DMS 273 (cell line): ENCODE measurements around the gene INSRR.

Source experiments
- DNase-seq: peaks from one replicate; lab custom pipeline; 2025; ENCODE audit not compliant: unreplicated experiment; lab: John Stamatoyannopoulos, UW

The INSRR gene

DNA sequence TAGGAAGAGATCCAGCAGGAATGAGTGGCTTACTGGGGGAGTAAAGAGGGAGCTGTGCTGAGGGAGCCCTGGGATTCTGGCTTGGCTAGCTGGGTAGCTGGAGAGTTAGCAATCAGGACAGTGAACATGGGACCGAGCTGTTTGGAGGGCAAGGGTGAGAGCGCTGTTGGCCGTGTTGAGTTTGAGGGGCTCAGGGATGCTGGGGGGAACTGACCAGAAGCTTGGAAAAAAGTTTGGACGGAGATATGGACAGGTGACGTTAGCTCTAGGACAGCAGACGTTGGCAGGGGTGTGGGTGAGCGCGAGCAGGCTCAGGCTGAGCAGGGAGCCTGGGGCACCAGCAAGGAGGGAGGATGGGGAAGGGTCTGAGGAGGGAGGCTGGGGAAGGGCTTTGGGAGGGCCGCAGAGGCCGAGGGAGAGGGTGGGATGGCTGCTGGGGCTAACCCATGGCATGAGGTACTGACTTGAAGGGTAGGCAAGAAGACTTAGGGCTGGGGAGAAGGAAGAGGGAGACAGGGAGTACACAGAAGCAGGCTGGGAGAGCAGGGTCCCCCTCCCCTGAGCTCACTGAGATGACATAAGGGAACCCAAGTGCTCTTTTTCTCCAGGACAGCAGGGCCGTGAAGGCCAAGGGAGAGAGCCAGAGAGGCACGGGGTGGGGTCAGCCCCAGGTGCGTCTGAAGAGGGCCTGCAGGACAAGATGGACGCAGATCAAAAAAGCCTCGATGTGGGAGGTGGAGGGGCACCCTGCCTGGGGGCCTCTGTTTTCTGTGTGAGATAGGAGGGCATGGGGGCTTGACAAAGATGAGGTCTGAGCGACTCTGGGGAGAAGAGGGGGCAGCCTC, 50.5 kb downstream of the INSRR start:
- DNase-seq, result no peak

DNA sequence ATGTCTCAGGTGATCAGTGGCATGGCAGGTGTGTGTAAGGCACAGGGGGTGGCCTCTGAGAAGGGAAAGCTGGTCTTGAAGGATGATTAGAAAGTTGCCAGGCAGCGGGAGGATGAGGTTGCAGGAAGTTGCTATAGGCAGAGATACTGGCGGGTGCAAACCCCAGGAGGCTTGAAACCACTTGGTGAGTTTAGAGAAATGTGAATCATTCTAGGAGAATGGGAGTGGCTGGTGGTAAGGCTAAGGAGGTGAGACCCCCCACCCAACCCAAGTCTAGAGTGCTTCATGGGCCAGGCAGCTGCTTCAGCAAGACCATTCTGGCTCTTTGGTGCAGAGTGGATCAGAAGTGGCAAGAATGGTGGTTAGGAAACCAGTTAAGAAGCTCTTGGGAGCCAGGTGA, 51.3 kb downstream of the INSRR start:
- no peak for DNase-seq

DNA sequence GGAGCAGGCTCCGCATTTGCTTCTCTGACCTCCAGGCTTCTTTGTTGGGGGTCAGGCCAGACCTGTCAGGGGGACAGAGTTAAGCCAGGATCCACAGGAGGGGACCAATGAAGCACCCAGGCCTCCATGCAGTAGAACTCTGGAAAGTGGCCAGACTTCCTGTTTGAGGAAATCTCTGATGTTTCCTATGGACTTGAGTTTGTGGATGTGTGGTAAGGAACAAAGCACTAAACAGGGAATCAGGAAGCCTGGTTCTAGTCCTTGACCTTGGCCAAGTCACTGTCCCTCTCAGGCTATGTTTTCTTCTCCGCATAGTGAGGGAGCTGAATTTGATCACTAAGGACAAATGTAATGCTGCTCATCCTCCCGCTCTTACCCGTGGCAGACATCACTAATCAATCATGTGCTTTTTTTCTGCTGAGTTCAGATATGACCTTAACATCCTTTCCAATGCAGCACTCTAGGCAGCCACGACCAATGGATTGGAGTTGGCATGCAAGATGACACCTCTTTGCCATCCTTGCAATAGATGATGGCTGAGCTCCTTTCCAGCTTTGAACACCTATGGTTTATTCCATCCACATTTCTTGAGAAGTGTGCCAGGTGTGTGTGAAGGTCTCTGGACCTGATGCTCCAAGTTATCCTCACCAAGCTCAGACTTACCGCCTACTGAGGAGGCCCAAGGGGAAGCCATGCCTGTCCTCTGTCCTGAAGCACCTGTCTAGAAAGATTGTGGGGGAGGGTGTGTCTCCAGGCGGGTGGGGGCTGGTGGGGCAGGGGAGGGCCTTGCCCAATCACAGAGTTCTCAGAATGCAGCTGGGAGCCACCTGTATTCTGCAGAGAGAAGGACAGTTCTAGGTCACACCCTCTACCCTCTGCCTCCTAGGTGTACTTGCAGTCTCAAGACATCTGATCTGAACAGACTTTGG, 52.1 kb downstream of the INSRR start:
- DNase-seq, result peak; percentile 82

DNA sequence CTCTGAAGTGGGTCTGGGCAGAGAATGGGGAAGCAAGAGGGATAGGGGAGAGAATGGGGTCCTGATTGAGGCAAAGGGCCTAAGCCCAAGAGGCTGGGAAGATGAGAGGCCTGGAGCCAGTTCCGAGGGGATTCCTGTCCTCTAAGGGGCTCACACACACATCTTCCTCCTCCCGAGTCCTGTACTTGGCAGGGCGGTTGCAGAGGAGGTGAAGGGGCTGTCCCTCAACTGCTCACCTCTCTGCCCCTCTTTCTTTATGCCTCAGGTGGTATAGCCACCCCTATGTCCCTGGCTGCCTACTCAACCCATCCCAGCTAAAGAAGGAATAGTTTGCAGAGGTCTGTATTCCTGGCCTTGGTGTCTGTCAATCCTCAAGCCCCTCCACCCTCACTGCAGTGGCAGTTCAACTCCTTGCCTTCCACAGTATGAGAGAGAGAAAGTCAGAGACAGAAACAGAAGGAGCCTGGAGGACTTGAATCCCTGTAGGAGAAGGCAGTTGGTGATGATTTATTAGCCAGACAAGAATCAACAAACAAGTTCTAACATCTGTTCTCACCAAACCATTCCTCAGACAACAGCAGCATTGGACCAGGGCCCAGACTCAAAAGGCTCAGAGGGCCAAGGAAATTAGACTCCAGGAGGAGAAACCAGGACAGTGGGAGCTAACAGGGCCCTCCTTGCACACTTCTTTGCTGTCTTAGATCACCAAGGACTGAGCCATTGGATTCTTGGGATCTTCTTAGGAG, 53.0 kb downstream of the INSRR start:
- peak; percentile 97 for DNase-seq

DNA sequence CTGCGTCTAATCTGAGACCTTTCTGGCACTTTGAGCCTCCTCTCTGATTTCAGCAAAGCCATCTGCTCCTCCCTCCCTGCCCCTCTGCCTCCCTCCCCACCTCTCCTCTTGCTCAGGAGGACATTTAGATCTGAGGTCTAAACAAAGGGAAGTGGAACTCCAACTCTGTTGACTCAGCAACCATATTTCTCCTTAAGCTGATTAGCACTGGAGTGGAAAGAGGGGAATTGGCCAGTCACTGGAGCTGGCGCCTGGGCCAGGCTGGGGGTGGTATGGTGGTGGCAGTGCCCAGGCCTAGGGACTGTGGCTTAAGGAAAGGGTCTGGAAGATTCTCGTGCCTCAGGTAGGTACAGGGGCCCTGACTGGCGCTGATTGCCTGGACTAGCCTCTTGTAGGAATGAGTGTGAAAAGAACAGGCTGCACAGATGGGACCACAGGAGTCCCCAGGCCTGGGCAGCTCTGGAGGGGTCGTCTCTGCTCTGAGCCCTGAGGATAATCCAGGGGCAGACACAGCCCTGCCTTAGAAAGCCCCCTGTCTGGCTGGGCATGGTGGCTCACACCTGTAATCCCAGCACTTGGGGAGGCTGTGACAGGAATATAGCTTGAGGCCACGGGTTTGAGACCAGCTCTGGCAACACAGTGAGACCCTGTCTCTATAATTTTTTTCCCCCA, 54.2 kb downstream of the INSRR start:
- DNase-seq, result peak; percentile 96

DNA sequence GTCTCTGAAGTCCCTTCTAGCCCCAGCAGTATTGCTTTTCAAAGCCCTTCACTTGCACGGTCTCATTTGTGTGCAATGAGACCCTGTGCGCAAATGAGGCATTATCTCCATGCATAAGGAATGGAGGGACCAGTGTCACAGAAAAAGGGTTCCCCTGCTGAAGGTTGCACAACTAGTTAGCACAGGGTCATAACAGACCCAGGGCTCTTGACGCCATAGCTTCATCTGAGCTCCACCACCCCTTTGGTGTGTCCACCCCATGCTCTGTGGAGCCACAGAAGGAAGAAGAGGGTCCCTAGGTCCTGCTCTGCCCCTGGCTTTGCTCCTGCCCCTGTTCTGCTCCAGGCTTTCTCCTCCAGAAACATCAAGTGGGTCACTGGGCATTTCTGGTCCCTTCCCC, 54.9 kb downstream of the INSRR start:
- peak; percentile 54 for DNase-seq

DNA sequence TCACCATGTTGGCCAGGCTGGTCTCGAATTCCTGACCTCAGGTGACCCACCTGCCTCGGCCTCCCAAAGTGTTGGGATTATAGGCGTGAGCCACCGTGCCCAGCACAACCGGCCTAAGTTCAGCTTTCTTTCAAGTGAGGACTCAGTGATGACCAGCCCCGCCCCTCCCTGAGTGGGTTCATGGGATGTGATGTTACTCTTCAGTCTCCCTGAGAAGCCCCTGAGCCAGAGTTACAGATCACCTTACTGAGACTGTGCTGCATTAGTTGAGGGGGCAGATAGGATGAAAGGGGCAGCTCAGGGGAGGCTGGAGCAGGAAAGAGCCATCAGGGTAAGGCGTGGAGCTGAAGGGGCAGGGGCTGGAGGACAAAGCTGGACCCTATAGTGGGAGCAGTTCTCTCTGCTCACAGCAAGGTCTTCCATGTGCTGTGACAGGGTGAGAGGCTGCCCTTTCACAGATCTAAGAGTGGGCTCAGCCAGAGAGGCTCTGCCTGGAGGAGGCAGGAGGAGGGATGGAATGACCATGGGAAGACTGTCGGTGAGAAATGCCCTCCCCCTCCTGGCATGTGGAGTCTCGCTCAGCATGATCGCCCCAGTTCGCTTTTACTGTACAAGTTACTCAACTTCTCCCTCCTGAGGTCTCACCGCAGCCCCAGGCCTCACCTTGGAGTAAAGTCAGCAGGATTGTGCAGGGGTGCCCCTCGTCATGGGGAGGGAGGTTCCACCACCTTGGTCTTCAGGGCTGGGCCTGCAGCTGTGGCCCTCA, 55.6 kb downstream of the INSRR start:
- no peak for DNase-seq

DNA sequence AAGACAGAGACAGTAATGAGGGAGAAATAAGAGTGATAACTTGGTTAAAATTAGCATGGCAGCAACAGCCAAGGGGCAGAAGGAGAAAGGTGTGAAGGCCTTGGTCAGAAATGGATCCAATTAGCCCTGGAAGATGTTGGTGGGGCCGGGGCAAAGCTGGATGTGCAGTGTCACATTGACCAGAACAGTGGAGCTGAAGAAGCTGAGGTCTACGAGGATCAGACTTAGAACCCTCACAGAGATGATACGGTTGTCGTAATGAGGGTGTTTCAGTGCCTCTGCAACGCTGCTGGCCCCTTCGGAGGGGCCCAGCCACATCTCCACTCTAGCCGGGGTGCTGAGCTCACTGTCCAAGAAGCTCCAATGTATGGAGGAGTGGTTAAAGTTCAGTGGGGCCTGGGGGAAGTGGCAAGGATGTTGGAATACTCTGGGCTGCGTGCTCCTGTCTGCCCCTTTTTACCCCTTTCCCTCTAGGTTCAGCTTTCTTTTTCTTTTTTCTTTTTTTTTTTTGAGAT, 56.4 kb downstream of the INSRR start:
- no peak for DNase-seq

DNA sequence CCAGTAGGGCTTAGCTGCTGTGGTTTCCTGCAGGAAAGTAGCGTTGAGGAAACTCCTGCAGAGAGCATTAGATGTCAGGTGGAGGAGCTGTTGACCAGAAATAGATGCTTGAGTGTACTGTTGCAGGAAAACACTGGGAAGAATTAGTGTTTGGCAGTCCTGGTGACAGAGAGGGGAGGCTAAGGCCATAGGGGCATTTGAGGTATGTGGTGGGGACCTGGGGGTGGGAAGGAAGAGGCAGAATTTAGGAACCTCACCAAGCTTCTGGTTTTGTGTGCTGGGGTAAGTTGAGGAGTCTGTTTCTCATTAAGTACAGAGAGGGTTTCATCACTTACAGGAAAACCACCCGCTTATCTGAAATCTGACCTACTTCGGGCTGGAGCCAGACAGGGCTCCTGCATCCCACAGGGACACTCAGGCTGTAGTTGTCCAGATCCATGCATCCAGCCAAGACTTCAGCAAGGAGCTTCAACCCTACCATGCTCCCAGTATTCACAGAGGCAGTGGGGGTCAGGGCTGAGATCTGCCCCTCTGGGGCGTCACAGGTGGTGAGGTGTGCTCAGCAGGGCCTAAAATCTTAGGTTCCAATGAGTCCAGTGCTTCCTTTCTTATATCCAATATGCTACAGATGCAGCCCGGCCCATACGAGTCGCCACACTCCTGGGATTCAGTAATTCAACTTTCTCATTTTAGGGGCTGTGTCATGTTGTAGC, 57.4 kb downstream of the INSRR start:
- DNase-seq, result peak; percentile 84

DNA sequence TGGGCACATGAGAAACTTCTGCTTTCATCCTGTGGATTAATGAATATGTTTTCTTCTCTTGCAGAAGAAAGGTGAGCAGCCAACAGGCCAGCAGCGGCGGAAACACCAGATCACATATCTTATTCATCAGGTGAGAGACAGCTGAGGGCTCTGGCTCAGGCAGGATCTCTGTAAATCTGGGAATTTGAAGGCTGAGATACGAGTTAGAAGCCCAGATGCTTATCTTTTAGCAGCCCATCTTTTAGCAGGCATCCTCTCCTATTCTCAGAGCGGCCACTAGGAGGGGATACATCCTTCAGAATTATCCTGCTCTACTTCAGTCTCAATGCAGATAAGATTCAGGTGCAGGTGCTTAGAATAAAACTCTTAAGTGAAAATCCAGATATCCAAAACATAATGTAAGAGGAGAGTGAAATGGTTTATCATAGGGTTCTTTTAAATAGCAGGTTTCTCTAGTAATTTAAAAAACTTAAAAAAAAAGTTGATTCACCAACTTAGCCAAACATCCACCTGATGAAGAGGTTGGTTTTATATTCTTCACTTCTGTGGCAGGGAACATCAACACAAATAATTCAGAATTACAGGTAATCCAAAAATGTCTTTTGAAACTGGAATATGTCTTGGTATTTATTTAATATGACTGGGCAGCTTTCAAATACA, 61.6 kb downstream of the INSRR start:
- DNase-seq, result peak; percentile 86

DNA sequence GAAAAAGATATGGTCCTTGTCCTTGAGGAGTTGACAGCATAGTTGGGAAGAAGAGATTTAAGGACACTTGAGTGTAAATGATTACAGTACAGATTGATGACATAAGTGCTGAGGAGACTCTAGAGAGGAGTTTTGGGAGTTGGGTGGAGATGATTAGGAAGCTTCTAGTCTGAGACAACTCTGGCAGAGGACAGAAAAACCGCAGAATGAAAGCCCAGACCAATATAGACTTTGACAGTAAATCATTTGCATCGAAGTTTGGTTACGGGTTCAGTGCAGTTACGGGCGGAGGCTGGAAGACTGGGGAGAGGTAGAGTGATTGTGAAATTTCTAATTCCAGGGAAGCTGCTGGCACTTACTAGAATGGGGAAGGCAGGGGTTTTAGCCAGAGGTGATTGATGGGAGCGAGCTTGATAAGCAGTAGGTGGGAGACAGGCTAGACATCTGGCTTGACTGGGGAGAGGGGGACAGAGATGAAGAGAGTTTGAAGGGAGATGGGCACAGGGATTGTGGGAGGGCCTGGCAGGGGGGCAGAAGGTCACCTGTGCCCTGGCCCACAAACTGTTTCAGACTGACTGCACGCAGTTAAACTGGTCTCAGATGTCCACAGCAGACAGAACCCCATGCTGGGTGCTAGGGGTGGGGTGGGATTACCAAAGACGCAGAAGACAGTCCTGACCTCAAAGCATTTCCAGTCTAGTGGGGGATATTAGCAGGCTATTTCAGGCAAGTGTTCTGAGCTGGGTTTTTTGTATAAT, 62.4 kb downstream of the INSRR start:
- no peak for DNase-seq

DNA sequence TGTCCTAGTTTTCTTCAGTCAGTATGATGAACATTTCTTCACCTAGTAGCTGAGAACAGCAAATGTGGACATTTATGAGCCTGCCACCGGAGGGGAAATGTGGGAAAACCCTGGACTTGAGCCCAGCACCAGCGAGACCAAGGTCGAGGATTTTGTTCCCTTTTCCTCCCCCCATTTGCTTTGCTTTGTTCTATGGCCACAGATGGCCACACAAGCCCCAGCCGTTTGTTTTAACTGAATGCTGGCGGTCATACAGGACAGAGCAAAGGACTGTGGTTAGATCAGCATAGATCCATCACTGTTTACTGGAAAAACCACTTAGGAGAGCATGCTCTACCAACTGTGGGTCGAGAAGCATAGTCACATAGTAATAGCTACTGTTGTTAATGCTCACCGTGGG, 63.1 kb downstream of the INSRR start:
- DNase-seq, result no peak

DNA sequence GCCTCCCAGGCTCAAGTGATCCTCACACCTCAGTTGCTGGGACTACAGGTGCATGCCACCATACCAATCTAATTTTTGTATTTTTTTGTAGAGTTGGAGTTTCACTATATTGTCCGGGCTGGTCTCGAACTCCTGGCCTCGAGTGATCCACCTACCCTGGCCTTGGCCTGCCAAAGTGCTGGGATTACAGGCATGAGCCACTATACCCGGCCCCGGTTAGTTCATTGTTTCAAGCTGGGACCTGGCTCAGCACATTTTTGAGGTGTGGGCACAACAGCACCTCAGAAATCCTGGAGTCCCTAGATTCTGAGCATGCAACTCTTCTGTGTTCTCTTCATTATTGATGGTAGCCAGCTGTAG, 63.6 kb downstream of the INSRR start:
- no peak for DNase-seq

DNA sequence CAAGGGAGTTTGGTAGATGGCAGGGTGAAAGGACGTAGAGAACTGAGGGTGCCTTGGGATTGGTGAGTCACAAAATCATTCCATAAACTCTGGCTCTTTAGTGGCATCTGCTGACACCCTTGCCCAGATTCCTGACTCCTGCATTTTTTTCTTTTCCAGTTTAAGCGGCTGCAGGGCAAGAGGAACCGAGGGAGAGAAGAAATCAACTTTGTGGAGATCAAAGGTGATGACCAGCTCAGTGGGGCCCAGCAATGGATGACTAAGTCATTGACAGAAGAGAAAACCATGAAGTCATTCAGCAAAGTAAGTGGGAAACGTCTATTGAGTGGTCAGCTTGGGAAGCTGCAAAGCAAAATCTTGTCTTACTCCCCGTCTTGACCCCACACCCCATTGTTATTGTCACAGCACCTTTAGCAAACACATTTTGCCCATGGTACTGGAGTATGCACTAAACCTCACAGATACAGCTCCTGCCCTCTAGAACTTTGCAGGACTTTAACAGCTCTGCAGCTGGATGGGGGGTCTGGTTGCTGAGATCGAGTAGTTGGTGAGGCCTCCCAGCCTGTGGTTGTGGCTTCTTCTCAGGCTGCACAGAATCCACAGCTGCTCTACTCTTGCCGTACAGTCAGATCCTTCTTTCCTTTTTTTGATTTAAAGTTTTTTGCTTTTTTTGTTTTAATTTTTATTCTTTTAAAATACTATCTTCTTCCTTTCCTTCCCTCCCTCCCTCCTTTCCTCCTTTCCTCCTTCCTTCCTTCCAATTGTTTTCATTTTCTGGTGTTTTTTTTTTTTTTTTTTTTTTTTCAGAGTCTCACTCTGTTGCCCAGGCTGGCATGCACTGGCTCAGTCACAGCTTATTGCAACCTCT, 64.2 kb downstream of the INSRR start:
- DNase-seq, result no peak
